GM21515 (cell line): ENCODE data around the gene SSTR4.
"Not testable (repeated sequence)": the region's sequence is repeated elsewhere in the genome, so short reads cannot be mapped to it uniquely, and the experiment has no call there.

Source experiments
- ATAC-seq: cut with Tn5 transposase; IDR thresholded peaks from one replicate; pipeline ENCODE4 v1.9.1; 2021; ENCODE audit not compliant: unreplicated experiment

SSTR4 gene

GRCh38 chr20:23034721-23035671 is at the start of gene SSTR4:
TSS of gene SSTR4 (plus strand) at chr20:23035312. CDS start at chr20:23035484, 172 bp downstream.
- ATAC-seq, result no peak

- ATAC-seq, result no peak
Observed at GRCh38 chr20:22986601-22987000, 48.5 kb upstream of the SSTR4 start.

GRCh38 chr20:22991424-22991823 is 43.7 kb upstream of the SSTR4 start:
- ATAC-seq, result not testable (repeated sequence)

- no peak for ATAC-seq
Observed at GRCh38 chr20:22993823-22994222, 41.3 kb upstream of the SSTR4 start.

- no peak for ATAC-seq
Observed at GRCh38 chr20:22995923-22996322, 39.2 kb upstream of the SSTR4 start.

- ATAC-seq, result no peak
Observed at GRCh38 chr20:22998476-22998875, 36.6 kb upstream of the SSTR4 start.

- ATAC-seq, result no peak
Observed at GRCh38 chr20:22999756-23000155, 35.4 kb upstream of the SSTR4 start.

GRCh38 chr20:23000232-23000947 is 34.7 kb upstream of the SSTR4 start:
- ATAC-seq, result no peak

- ATAC-seq, result no peak
Observed at GRCh38 chr20:23002276-23002675, 32.8 kb upstream of the SSTR4 start.

GRCh38 chr20:23003077-23003635 is 32.0 kb upstream of the SSTR4 start:
- no peak for ATAC-seq

- no peak for ATAC-seq
Observed at GRCh38 chr20:23003881-23004460, 31.1 kb upstream of the SSTR4 start.

- no peak for ATAC-seq
Observed at GRCh38 chr20:23005776-23006175, 29.3 kb upstream of the SSTR4 start.

GRCh38 chr20:23007462-23007861 is 27.6 kb upstream of the SSTR4 start:
- no peak for ATAC-seq

GRCh38 chr20:23007886-23008655 is 27.0 kb upstream of the SSTR4 start:
- no peak for ATAC-seq

- no peak for ATAC-seq
Observed at GRCh38 chr20:23008667-23009066, 26.4 kb upstream of the SSTR4 start.

GRCh38 chr20:23009636-23010035 is 25.5 kb upstream of the SSTR4 start:
- no peak for ATAC-seq

GRCh38 chr20:23010096-23010495 is 25.0 kb upstream of the SSTR4 start:
- no peak for ATAC-seq

- no peak for ATAC-seq
Observed at GRCh38 chr20:23011008-23011721, 23.9 kb upstream of the SSTR4 start.

- ATAC-seq, result no peak
Observed at GRCh38 chr20:23013429-23013828, 21.7 kb upstream of the SSTR4 start.

- no peak for ATAC-seq
Observed at GRCh38 chr20:23017516-23017915, 17.6 kb upstream of the SSTR4 start.
